Esophagus squamous epithelium (tissue), 4 donors: ENCODE measurements around the gene PEAK1.

ENCODE experiments used
- POLR2A ChIP-seq, 4 donors: fragments of 450-650 bp; IDR thresholded peaks; one replicate each; pipeline ENCODE4 v1.6.1; 2017; ENCODE audit warnings: antibody characterized with exemption in 4 of 4, mild to moderate bottlenecking in 4 of 4, moderate library complexity in 3 of 4
- TF ChIP-seq, protein P1 (sequence below), 6 experiments: fragments of 450-650 bp in 4 of 6; fragments of 200-600 bp in 2 of 6; sonication (generic) in 2 of 6; IDR thresholded peaks; one replicate each; pipeline ENCODE4 v1.5.1; 2016 to 2019; ENCODE audit warnings: antibody characterized with exemption in 6 of 6, mild to moderate bottlenecking in 4 of 6, moderate library complexity in 4 of 6

DNA sequence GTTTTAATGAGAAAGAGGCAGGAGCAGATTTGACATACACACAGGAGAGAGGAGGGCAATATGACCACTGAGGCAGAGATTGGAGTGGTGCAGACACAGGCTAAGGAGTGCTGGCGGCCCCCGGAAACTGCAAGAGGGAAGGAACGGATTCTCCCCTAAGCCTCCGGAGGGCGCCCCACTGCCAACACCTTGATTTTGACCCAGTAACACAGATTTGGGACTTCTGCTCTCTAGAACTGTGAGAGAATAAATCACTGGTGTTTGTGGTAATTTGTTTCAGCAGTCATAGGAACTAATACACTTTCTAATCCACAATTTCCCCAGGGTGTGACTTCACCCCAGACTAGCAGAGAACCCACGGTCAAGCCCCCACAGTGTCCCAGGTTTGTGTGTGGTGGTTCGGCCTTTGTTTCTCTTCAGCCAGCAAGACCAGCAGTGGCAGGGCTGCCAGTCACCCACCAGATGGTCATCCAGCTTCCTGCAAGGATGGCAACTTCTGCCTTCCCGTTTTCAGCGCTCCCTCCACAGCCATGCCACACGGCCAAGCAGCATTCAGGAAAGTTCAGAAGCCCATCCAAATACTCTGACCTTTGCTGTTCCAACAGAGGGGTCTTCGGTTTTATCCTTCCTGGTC, 325.4 kb downstream of the PEAK1 start:
- TF ChIP-seq, protein P1, sequence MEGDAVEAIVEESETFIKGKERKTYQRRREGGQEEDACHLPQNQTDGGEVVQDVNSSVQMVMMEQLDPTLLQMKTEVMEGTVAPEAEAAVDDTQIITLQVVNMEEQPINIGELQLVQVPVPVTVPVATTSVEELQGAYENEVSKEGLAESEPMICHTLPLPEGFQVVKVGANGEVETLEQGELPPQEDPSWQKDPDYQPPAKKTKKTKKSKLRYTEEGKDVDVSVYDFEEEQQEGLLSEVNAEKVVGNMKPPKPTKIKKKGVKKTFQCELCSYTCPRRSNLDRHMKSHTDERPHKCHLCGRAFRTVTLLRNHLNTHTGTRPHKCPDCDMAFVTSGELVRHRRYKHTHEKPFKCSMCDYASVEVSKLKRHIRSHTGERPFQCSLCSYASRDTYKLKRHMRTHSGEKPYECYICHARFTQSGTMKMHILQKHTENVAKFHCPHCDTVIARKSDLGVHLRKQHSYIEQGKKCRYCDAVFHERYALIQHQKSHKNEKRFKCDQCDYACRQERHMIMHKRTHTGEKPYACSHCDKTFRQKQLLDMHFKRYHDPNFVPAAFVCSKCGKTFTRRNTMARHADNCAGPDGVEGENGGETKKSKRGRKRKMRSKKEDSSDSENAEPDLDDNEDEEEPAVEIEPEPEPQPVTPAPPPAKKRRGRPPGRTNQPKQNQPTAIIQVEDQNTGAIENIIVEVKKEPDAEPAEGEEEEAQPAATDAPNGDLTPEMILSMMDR (IDR thresholded peaks at IDR 0.05) = no peak
- TF ChIP-seq POLR2A (IDR thresholded peaks at IDR 0.05) = no peak
